ENCODE measurements around the gene NOL7. TPM values are rescaled to one million over a fixed set of nuclear protein-coding genes. Genes with fewer than 3 reads are reported as not detected.

The NOL7 gene
- total RNA-seq, 1 experiment from 2014 or later = 44.5 TPM

DNA sequence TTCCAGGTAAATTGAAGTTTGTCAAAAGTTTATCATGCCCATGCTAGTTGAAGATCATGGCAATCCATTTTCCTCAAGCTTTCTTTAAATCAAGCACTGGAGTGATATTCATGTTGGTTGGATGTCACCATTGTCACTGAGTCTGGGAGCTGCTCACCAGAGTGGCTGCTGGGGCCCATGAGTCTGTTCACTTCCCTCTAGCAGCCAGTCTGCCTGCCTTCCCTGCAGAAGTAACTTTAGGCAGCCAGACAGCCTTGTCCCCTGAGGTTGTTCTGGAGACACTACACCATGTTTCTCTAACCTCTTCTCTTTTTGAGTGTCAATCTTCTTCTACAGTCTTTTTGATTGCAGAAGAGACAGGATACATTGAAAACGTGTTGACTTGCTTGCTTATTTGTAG, 35.2 kb upstream of the NOL7 start:
- Mint-ChIP-seq H3K4me1 (ENCODE audit: low read depth, unreplicated experiment) (no peaks in the 10 kb centered on the region), H3K36me3 (ENCODE audit: insufficient read depth, unreplicated experiment) (peaks cover 5% of the 10 kb centered on the region), H3K4me3 (ENCODE audit: low read depth, unreplicated experiment) (no peak overlapping the region), H3K9me3 (ENCODE audit: low read depth, unreplicated experiment) (no peaks in the 10 kb centered on the region), H3K27ac (ENCODE audit: unreplicated experiment) (no peak overlapping the region), H3K27me3 (ENCODE audit: unreplicated experiment) (no peaks in the 10 kb centered on the region)
- DNase-seq = no peak
- intact Hi-C loops (cut with micrococcal nuclease; ENCODE audit: unreplicated experiment) = no loop called here
- CTCF ChIA-PET = no interaction called here
- BruUV-seq (replicated peaks) = no TSS peak
- TF ChIP-seq, protein P1, sequence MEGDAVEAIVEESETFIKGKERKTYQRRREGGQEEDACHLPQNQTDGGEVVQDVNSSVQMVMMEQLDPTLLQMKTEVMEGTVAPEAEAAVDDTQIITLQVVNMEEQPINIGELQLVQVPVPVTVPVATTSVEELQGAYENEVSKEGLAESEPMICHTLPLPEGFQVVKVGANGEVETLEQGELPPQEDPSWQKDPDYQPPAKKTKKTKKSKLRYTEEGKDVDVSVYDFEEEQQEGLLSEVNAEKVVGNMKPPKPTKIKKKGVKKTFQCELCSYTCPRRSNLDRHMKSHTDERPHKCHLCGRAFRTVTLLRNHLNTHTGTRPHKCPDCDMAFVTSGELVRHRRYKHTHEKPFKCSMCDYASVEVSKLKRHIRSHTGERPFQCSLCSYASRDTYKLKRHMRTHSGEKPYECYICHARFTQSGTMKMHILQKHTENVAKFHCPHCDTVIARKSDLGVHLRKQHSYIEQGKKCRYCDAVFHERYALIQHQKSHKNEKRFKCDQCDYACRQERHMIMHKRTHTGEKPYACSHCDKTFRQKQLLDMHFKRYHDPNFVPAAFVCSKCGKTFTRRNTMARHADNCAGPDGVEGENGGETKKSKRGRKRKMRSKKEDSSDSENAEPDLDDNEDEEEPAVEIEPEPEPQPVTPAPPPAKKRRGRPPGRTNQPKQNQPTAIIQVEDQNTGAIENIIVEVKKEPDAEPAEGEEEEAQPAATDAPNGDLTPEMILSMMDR (IDR thresholded peaks at IDR 0.05; ENCODE audit: unreplicated experiment) = no peak

DNA sequence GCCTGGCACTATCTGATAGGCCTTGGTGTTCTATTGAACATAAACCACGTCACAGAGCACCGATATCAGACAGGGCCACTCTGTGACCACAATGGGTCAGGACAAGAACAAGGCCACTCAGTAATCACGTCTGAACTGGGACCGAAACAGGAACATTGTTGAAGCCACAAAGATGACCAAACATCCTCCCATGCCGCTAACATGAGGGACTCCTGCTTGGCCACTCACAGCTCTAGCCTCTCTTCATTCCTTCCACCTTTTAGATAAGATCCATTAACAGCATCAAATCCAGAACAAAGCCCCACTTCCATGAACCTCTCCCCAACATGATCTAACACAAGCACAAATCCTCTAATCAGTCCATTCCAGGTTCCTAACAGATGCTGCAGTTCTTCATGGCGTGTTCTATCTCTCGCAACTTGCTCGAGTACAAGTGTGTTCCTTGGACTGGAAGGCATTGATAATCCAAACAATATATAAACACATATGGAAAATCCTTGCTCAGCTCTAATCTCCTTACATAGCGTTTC, 33.4 kb upstream of the NOL7 start:
- H3K27ac Mint-ChIP-seq (ENCODE audit: unreplicated experiment) = no peak overlapping the region
- DNase-seq = no peak
- no peak overlapping the region for H3K4me3 Mint-ChIP-seq (ENCODE audit: low read depth, unreplicated experiment)
- CTCF ChIA-PET = no interaction called here
- intact Hi-C loops (cut with micrococcal nuclease; ENCODE audit: unreplicated experiment) = no loop called here
- TF ChIP-seq, protein P1 (IDR thresholded peaks at IDR 0.05; ENCODE audit: unreplicated experiment) = no peak
- no TSS peak for BruUV-seq (replicated peaks)
- H3K27me3 Mint-ChIP-seq (ENCODE audit: unreplicated experiment) = no peaks in the 10 kb centered on the region
- H3K9me3 Mint-ChIP-seq (ENCODE audit: low read depth, unreplicated experiment) = no peaks in the 10 kb centered on the region
- no peaks in the 10 kb centered on the region for H3K4me1 Mint-ChIP-seq (ENCODE audit: low read depth, unreplicated experiment)
- peaks cover 1% of the 10 kb centered on the region for H3K36me3 Mint-ChIP-seq (ENCODE audit: insufficient read depth, unreplicated experiment)

DNA sequence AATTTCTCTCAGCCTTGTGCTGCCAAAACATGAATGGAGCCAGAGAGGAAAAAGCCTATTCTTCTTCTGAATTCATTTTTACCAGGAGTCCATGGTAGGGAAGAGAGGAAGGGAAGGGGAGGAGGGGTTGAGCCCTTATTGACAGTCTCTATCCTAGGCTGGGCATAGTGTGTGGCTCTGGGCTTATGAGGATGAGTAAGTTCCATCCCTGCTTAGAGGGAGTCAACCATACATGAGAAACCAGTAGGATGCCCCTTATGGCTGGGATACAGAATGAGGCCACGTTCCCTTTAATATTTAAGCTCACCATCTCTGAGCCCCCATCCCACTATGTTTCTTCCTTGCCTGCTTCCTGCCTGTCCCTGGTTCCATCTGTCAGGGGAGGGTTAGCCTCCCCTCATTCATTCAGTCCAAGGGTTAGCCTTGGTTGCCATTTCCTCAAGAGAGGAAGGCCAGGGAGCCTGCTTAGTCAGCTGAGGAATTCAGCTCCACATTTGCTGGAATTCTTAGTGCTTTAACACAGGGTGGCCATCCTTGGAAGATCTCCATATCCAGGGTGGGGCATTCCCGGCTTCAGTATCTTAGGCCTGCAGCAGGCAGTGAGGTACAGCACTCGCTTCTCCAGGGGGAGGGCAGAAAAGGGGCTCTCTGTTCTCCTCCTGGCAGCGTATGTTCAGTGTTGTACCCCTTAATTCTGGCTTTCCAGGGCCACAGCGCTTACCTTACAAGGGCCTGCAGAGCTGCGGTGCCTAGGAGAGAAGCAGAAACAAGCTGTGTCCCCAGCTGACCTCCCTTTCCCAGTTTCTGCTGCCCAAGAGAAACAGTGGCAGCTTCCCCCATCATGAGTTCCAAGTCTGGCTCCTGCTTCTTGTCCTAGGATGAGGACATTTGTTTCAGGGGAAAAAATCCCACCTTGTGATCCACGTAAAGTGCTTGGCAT, 28.3 kb upstream of the NOL7 start:
- Mint-ChIP-seq H3K4me3 (ENCODE audit: low read depth, unreplicated experiment) (no peak overlapping the region), H3K36me3 (ENCODE audit: insufficient read depth, unreplicated experiment) (peaks cover 4% of the 10 kb centered on the region), H3K4me1 (ENCODE audit: low read depth, unreplicated experiment) (no peaks in the 10 kb centered on the region), H3K9me3 (ENCODE audit: low read depth, unreplicated experiment) (no peaks in the 10 kb centered on the region), H3K27ac (ENCODE audit: unreplicated experiment) (no peak overlapping the region), H3K27me3 (ENCODE audit: unreplicated experiment) (no peaks in the 10 kb centered on the region)
- TF ChIP-seq, protein P1 (IDR thresholded peaks at IDR 0.05; ENCODE audit: unreplicated experiment) = no peak
- no TSS peak for BruUV-seq (replicated peaks)
- CTCF ChIA-PET = no interaction called here
- intact Hi-C loops (cut with micrococcal nuclease; ENCODE audit: unreplicated experiment) = no loop called here
- DNase-seq = no peak

GRCh38 chr6:13589801-13590200, 25.3 kb upstream of the NOL7 start:
- peaks cover 4% of the 10 kb centered on the region for H3K36me3 Mint-ChIP-seq (ENCODE audit: insufficient read depth, unreplicated experiment)
- no peaks in the 10 kb centered on the region for H3K27me3 Mint-ChIP-seq (ENCODE audit: unreplicated experiment)
- H3K4me3 Mint-ChIP-seq (ENCODE audit: low read depth, unreplicated experiment) = no peak overlapping the region
- no peaks in the 10 kb centered on the region for H3K4me1 Mint-ChIP-seq (ENCODE audit: low read depth, unreplicated experiment)
- CTCF ChIA-PET = no interaction called here
- DNase-seq = no peak
- no TSS peak for BruUV-seq (replicated peaks)
- no peaks in the 10 kb centered on the region for H3K9me3 Mint-ChIP-seq (ENCODE audit: low read depth, unreplicated experiment)
- TF ChIP-seq, protein P1 (IDR thresholded peaks at IDR 0.05; ENCODE audit: unreplicated experiment) = no peak
- intact Hi-C loops (cut with micrococcal nuclease; ENCODE audit: unreplicated experiment) = no loop called here
- no peak overlapping the region for H3K27ac Mint-ChIP-seq (ENCODE audit: unreplicated experiment)
